K562 (cell line): ENCODE measurements around the gene HIVEP3. TPM values are rescaled to one million over a fixed set of nuclear protein-coding genes. Genes with fewer than 3 reads are reported as not detected.

Experiments used
- CREB3L1 ChIP-seq: fragments of 450-650 bp; IDR thresholded peaks from 2 replicates; pipeline ENCODE4 v1.6.1; 2014; ENCODE audit warnings: low read depth, mild to moderate bottlenecking, moderate library complexity, borderline replicate concordance
- FOS ChIP-seq: IDR thresholded peaks from 3 replicates; pipeline ENCODE4 v1.6.1; 2011; ENCODE audit not compliant: insufficient read length; ENCODE audit errors: extremely low read depth
- FOXM1 ChIP-seq, 2 experiments: fragments of 450-650 bp in 1 of 2; sonication (generic) in 1 of 2; formaldehyde crosslinking in 1 of 2; IDR thresholded peaks; 2 replicates each; pipeline versions ENCODE4 v1.6.1 to v1.9.0; 2017 to 2022; ENCODE audit warnings: low read depth in 2 of 2, mild to moderate bottlenecking in 2 of 2, missing genetic modification reagents in 1 of 2, moderate library complexity in 1 of 2
- ILK ChIP-seq: fragments of 450-650 bp; IDR thresholded peaks from 2 replicates; pipeline ENCODE4 v1.6.1; 2016; ENCODE audit warnings: missing genetic modification characterization, low read depth, mild to moderate bottlenecking, missing compliant biosample characterization, moderate library complexity, borderline replicate concordance
- IRF1 ChIP-seq: sonication (generic); formaldehyde crosslinking; IDR thresholded peaks from 2 replicates; pipeline ENCODE4 v1.8.0; 2022; ENCODE audit warnings: missing genetic modification reagents, mild to moderate bottlenecking, borderline replicate concordance
- MAFG ChIP-seq: fragments of 450-650 bp; conservative IDR thresholded peaks from 2 replicates; pipeline ENCODE4 v1.6.1; 2016; ENCODE audit warnings: missing genetic modification characterization, missing compliant biosample characterization
- MAFK ChIP-seq: IDR thresholded peaks from 2 replicates; pipeline ENCODE4 v1.6.1; 2011; ENCODE audit warnings: low read length, improper control_type of control experiment
- NR3C1 ChIP-seq: sonication (generic); formaldehyde crosslinking; IDR thresholded peaks from 2 replicates; pipeline ENCODE4 v1.8.1; 2022; ENCODE audit warnings: missing genetic modification reagents
- POU5F1 ChIP-seq: fragments of 150-350 bp; IDR thresholded peaks from 2 replicates; pipeline ENCODE4 v1.6.1; 2014; ENCODE audit warnings: borderline replicate concordance, low read length, low read depth, mild to moderate bottlenecking; ENCODE audit not compliant: partially characterized antibody
- PRDM10 ChIP-seq: fragments of 450-650 bp; IDR thresholded peaks from 2 replicates; pipeline ENCODE4 v1.6.1; 2018; ENCODE audit not compliant: partially characterized antibody
- TGIF2 ChIP-seq: sonication (generic); formaldehyde crosslinking; IDR thresholded peaks from 2 replicates; pipeline ENCODE4 v1.8.1; 2022; ENCODE audit warnings: mild to moderate bottlenecking, missing genetic modification reagents, moderate library complexity
- ZBTB1 ChIP-seq: sonication (generic); formaldehyde crosslinking; IDR thresholded peaks from 2 replicates; pipeline ENCODE4 v1.8.1; 2023; ENCODE audit warnings: missing genetic modification reagents, low read depth, mild to moderate bottlenecking, borderline replicate concordance
- ZBTB33 ChIP-seq: sonication (generic); formaldehyde crosslinking; IDR thresholded peaks from 2 replicates; pipeline ENCODE4 v1.8.1; 2023; ENCODE audit warnings: mild to moderate bottlenecking, missing genetic modification reagents
- ZKSCAN8 ChIP-seq: fragments of 200-800 bp; sonication (Bioruptor generic); IDR thresholded peaks from 2 replicates; pipeline ENCODE4 v1.6.1; 2016; ENCODE audit warnings: missing genetic modification characterization, missing compliant biosample characterization
- ZNF316 ChIP-seq: fragments of 450-650 bp; IDR thresholded peaks from 2 replicates; pipeline ENCODE4 v1.6.1; 2016
- ZNF324 ChIP-seq: fragments of 250-450 bp; sonication (Bioruptor Pico); IDR thresholded peaks from 2 replicates; pipeline ENCODE4 v1.4.0; 2020; ENCODE audit warnings: mild to moderate bottlenecking
- ZNF354B ChIP-seq: fragments of 250-450 bp; sonication (Bioruptor Pico); IDR thresholded peaks from 2 replicates; pipeline ENCODE4 v1.4.0; 2020
- ZNF561 ChIP-seq: fragments of 450-650 bp; formaldehyde crosslinking; conservative IDR thresholded peaks from 2 replicates; pipeline ENCODE4 v1.4.0; 2020; ENCODE audit warnings: mild to moderate bottlenecking, moderate library complexity
- polyA plus RNA-seq, 8 experiments: library from polyadenylated mRNA; depleted of rRNA in 4 of 8; stranded (reverse) in 5 of 8; unstranded in 3 of 8; fragments of >200 nt; fragmentation: Nextera tagmentation in 2 of 8; fragmentation: Illumina TruSeq in 1 of 8; extraction: Ambion mirVana in 2 of 8; extraction: Trizol in 1 of 8; gene quantifications; 2 replicates each; pipeline versions ENCODE4 v1.2.1 to v1.2.3, GENCODE V29; 2011 to 2014; ENCODE audit warnings: inconsistent platforms in 1 of 8, missing spikeins in 1 of 8
- total RNA-seq, 7 experiments: library from RNA; depleted of rRNA in 6 of 7; stranded (reverse); fragments of >200 nt in 6 of 7; fragmentation: Illumina TruSeq in 2 of 7; extraction: Trizol in 2 of 7; gene quantifications; 2 replicates each; pipeline versions ENCODE4 v1.2.1 to v1.2.3, GENCODE V29; 2011 to 2021; ENCODE audit warnings: low replicate concordance in 1 of 7
- TF ChIP-seq, protein P1 (sequence below): fragments of 250-450 bp; sonication (Bioruptor Pico); IDR thresholded peaks from 2 replicates; pipeline ENCODE4 v1.4.0; 2020; ENCODE audit warnings: mild to moderate bottlenecking, moderate library complexity

The HIVEP3 gene
- total and polyA plus RNA-seq, 9 of the 15 experiments (the other 6 are each of a cell fraction or from before 2014, with no cell fraction given) = 0.09 to 0.58 (median 0.34) TPM; not detected in 1

- TF ChIP-seq CREB3L1 (no peak), TGIF2 (CRISPR knock-in tag) (no peak), FOS (peak; percentile 20), ZKSCAN8 (CRISPR knock-in tag) (peak; percentile 99), PRDM10 (peak; percentile 47), NR3C1 (no peak), FOXM1 (IDR thresholded peaks at IDR 0.05; ENCODE audit: low read depth) (no peak), FOXM1 (CRISPR knock-in tag; IDR thresholded peaks at IDR 0.05; ENCODE audit: low read depth) (no peak), ZNF324 (CRISPR knock-in tag) (no peak), ZBTB33 (CRISPR knock-in tag) (no peak), IRF1 (CRISPR knock-in tag) (no peak), MAFG (tag) (peak; percentile 74), ZNF561 (CRISPR knock-in tag) (no peak), MAFK (peak; percentile 64), ILK (tag) (no peak), ZNF316 (peak; percentile 32; the same call in 1 of the 2 replicates), ZBTB1 (no peak), POU5F1 (no peak), ZNF354B (CRISPR knock-in tag) (no peak)
- TF ChIP-seq, protein P1, sequence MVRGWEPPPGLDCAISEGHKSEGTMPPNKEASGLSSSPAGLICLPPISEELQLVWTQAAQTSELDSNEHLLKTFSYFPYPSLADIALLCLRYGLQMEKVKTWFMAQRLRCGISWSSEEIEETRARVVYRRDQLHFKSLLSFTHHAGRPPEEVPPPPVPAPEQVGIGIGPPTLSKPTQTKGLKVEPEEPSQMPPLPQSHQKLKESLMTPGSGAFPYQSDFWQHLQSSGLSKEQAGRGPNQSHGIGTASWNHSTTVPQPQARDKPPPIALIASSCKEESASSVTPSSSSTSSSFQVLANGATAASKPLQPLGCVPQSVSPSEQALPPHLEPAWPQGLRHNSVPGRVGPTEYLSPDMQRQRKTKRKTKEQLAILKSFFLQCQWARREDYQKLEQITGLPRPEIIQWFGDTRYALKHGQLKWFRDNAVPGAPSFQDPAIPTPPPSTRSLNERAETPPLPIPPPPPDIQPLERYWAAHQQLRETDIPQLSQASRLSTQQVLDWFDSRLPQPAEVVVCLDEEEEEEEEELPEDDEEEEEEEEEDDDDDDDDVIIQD = no peak
These were observed 425.6 kb downstream of the HIVEP3 start (continued) for GRCh38 chr1:41493117-41493536.
